ENCODE measurements around the gene MKKS.

The MKKS gene

DNA sequence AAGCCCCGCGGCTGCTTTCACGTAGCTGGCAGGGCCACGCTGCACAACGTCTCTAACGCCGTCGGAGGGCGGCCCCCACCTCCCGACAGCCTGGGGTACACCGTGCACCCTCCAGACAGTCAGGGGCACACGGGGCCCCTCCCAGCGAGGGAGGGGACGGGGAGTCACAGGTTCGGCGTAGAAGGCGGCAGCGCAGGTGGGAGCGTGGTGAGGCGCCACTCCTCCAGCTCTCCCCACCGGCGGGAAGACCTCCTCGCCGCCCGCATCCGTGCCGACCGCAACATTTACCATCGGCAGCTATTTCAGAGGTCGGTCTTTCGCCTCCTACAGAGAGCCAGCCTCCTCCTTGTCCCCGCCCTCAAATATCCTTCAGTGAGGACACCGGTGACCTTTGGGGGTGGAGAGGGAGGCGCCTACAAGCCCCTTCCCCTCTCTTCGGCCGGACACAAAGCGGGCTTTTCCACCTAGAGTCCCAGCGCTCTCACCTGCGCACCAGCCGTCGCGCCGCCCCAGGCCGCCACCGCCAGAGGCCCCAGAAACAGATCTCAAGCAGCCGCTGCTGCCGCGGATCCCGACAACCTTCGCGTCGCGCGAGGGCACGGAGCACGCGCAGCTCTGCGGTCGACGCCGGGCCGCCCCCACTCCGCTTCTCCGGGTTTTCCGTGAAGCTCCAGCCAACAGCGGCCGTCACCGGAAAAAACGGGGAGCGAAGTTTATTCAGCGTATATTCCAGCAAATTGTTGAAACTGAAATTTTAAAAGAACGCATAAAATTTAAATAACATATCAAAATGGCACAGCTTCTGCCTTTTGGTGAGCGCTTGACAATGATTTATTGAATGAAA lies at the start of gene MKKS:
MKKS (minus strand) TSS at position 600 of the 844 bp plus-strand sequence. CDS start 20,708 bp downstream, outside the sequence.
- DNase-seq, result peak; percentile 89

DNA sequence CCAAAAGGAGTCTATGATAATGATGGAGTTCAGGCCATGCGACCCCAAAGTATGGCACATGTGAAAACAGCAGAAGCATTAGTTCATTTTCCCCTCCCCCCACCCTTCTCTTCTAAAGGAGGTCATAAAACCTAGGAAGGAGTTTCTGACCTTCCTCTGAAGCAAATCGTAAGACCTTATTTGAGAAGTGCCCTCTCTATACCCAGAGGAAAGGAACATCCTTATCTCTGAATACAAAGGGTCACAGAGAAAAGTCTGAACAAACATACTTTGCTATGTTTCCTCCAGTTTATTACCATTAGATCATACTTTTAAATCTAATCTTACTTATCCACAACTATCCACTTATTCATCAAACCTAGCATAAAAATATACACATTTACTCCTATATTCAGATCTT lies 49.7 kb upstream of the MKKS start:
- DNase-seq, result no peak

DNA sequence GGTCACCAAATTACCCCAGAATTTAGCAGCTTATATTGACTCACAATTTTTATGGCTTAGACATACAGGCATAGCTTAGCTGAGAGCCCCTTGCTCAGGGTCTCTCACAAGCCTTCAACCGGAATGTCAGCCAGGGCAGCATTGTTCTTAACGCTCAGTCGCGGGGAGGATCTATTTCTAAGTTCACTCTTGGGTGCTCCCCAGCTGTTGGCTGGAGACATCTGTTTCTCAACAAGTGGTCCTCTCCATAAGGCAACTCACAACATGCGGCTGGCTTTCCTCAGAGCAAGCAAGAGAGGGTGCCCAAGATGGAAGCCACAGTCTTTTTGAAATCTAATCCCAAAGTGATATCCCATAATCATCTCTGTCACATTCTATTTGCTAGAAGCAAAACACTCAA lies 47.7 kb upstream of the MKKS start:
- DNase-seq, result no peak

DNA sequence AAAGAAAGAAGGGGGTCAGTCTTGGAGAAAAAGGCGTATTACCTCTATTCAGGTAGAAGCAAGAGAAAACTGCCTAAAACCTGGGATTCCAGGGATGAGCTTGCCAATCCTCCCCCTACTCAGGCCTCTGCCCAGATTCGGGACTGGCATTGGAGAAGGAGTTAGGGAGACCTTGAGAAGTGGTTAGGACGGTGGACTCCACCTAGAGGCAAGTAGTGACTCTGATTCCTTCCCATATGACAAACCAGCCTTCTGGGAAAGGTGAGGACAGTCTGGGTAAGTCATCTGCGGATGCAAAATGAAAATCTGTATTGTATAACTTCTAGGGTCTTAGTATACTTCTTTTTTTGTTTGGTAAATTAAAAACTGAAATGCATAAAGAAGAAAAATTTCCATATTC lies 44.9 kb upstream of the MKKS start:
- no peak for DNase-seq

DNA sequence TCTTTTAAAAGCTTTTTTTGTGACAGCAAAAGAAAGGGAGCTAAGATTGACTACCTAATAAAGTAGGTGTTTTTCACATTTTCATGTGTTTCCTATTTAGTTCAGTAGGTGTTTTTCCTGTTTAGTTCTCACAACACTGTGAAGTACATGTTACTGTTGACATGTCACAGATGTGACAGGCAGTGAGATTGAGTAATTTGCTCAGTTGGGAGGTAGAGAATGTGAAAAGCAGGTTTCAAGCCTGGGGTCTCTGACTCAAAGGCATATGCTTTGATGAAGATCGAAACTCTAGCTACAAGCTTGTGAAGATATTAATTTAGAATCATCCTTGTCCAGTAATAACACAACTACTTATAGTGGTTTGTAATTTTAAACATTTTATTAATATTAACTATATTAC lies 44.2 kb upstream of the MKKS start:
- no peak for DNase-seq

DNA sequence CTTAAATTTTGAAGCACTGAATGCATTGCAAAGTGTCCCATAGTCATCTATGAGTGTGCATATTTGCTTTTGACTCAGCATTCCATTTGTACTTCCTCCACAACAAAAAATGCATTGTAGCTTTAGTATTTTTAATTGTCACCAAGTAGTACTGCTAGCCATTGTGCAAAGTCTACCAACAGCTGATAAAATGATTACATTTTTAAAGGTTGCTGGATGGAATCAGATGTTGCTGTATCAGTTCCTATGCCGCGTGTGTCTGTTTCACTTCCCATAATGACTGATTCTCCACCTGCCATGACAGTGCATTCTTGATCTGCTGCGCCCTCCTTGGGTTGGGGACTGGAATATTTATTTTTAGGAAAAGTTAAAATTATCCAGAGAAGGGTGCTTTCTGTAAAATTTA lies 42.3 kb upstream of the MKKS start:
- DNase-seq, result no peak

DNA sequence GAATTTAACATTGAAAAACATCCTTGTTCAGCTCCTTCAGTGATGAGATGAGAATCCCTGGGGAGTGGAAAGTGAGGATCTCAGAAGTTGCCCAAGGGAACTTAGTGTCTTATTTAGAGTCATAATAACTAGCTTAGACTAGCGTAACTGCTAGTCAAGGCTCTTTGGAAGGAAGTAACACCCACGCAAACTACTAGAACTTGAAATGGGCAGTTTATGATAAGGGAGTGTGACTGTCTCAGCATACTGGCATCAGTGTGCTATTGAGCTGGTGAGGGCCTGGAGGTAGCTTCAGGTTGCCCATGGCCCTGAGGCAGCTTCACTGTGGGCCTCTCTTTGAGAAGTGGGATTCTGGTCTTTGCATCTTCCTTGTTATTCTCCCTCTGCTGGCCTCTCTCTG lies 41.2 kb upstream of the MKKS start:
- DNase-seq, result no peak

DNA sequence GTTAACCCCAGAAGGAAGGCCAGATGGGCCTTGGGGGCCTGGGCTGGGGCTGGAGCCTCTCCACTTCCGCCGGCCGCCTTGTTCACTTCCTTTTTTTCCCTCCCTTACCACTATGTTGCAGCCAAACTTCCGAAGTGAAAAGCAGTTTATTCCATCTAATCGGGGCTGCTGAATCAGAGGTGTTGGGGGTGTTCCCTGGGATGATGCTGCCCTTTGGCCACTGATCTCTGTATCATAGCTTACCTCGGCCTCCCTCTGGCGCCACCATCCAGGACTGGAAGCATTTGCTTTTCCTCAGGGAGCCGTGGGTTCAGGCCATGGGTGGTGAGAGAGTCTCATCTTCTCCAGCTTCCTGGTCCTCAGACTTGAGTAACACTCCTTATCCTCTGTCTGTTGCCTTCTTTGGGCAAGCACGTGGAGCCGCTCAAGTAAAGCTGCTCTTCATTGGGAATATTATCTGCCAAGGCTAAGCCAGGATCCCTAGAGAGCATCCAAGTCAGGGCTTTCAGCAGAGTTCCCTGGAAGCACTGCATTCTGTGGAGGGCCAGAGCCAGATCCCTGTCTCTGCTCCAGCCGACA lies 40.7 kb upstream of the MKKS start:
- DNase-seq, result no peak

DNA sequence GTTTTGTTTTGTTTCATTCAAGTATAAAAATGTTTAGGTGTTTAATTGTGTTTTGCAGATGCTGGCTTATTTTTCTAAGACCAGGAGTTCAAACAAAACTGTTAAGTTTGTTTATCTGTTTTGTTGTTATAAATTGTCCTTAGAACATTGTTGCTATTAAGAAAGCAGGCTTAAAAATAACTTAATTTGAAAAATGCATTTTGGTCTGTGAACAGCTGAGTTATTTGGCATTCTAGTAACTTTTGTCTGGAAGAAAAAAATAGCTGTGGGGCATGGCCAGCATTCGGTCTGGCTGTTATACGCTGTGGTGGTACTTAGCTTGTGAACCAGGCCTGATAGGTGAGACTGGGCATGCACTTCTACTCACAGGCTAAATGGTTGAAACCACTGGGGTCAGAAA lies 38.8 kb upstream of the MKKS start:
- no peak for DNase-seq

DNA sequence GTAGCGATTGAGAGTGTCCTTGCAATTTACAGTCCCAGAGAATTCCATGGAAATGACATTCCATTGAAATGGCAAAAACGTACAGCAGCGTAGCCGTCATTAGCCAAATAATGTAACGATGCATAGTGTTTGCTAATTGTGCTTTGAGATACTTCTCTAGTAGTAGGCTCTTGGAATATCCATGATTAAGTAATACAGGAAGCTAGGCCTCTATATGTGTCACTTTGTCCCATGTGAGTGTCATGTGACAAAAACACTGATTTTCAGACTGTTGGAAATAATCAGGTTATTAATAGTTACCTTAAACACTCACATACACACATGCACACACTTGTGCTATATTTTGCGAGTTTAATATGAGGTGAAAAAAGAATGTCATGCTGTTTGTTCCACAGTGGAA lies 36.3 kb upstream of the MKKS start:
- no peak for DNase-seq

DNA sequence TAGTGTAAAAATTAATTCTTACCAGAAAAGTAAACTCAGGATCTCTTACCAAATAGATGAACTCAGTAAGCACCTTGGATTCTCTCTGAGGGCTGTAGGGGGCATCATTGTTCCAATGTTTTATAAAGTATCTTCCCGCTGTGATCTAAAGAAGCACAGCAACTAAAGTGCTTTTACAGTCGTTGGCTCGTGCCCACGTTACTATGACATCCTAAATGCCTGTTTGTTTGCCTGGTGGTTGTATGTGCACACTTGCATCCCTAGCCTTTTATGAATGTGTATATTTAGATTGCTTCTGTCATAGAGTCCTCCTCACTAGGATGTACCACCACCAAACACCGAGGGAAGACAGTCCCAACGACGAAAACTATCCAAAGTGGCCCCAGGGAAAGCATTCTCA lies 35.6 kb upstream of the MKKS start:
- DNase-seq, result peak; percentile 14

DNA sequence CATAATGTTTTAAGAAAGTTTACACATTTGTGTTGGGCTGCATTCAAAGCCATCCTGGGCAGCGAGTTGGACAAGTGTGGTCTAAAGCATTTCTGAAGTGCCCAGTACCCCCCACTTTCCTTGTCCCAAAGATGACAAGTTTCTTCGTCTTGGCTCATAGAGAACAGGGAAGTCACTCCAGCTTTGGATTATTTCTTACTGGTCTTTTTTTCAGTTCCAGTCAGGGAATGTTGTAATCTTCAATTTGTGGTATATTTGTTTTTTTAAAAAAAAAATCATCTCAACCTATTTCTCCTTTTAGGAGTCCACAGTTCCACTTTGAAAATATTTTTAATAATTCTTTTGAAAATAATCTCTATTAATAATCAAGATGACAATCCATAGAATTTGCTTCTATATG lies 35.0 kb upstream of the MKKS start:
- DNase-seq, result no peak

DNA sequence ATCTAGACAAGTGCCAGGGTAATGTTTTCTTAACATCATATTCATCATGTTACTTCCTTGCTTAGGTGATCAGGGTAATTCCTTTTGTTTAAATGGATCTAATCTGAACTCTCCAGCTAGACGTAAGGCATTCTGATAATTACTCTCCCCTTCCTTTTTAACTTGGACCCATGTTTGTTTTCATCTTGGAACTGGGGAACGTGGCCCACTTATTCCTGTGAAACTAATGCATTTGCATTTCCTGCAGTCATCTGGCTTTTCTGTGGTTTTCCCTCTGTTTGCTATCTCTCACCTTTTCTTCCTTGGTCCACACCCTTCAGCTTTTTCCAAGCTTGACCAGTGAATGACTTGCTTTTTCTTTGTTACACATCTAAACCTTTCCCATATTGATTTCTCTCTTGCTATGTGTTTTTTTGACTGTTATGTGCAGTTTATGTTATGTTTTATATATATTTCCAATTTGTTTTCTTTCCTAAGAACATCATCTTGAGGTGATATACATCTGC lies 34.4 kb upstream of the MKKS start:
- DNase-seq, result no peak

DNA sequence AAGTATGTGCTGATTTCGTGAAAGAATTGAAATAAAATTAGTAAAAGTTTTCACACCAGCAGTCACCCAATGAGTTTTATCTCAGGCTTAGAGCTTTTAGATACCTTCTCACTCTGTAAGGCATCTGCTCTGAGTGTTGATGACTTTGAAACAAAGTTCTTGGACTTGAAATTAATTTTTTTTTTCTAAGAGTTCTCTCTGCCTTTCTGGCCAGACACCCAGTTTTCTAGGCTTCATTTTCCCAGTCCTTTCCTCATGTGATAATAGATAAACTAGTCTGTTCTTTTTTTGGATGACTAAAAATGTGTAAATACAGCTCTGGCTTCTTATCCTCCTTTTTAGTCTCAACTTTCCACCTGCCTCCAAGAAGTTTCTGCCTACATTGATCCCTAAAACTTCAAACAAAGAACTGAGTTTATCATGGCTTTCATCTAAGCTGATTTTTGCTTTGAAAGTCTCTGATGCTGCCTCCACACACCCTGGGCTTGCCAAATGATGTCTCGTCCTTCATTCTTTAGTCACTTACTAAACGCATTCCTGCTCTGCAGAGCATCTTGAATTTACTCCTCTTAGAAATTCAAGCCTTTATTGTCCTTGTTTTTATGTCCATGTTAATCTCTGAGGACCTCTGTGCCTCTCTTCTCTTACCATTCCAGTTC lies 33.8 kb upstream of the MKKS start:
- DNase-seq, result no peak

DNA sequence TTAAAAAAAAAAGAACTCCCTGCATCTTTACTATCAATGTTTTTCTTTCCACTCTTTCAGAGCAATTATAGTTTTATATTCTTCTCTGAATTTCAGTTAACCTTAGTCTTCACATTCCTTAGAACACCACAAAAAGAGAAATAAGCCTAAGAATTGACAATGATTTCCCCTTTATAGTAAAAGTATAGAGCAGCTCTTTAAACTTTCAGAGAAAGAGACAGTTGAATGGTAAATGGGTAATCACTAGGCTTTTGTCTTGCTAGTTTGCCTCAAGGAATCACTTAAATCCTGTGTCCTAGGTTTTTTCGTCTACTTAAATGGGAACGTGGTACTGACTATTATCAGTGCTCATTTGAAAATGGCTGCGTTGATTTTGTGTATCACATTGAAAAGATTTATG lies 32.8 kb upstream of the MKKS start:
- no peak for DNase-seq

DNA sequence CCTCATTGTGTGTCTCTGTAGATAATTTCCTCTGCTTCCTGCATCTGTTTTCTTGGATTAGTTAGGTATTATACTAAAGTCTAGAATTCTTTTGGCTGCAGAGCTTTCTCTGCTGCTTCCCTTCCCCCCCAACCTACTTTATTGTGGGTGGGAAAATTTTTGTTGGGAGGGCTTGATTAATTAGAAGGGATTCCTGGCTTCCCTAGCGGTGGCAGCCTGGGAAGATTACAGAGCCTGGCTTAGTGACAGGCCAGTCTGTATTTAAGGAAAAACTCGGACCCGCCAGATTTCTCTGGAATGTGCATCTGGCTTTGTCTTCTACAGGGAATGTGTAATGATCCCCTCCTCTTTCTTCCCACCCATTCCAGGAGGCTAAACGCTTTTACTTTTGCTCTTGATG lies 32.3 kb upstream of the MKKS start:
- no peak for DNase-seq

DNA sequence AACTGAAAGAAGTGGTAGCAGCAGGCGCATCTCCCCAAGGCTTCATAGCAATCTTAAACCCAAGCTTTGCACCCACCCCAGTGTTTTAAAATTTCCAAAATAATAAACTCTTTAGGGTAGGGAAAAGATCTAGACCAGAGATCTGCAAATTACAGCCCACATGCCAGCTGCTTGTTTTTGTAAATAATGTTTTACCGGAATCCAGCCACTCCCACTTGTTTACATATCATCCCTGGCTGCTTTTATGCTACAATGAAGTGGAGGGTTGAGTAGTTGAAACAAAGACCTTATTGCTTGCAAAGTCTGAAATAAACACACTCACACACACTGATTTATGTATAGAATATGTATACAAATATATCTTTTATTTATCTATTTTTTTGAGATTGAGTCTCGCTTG lies 31.1 kb upstream of the MKKS start:
- DNase-seq, result no peak

DNA sequence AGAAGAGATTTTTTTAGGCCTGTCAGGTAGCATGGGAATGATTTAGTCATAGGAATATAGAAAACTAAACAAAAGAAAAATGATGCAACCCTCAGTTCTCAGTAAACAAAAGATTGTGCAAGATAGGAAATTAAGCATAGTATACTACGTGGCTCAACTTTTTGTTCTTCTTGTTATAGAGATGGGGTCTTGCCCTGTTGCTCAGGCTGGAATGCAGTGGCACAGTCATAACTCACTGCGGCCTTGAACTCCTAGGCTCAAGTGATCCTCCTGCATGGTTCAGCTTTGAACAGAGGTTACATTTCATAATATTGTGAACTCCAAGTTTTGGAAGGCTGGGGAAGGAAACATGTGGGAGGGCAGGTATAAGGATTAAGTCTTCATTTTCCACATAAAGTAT lies 29.6 kb upstream of the MKKS start:
- no peak for DNase-seq

DNA sequence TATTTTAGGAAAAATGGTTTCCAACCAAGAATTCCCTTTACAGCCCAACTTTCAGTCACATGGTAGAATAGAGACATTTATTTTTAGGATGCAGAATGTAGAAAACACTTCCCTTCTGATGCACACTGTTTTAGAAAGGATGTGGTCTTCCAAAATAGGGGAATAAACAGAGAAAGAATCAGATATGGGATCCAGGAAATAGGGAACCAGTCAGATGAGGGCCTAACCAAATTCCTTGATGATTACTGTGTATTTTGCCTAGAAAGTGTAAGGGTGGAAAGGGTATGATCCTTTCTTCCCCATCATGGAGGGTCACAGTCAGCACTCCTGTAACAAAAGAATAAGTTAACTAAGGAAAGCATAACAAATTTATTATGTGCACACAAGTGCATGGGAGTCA lies 28.5 kb upstream of the MKKS start:
- DNase-seq, result no peak

DNA sequence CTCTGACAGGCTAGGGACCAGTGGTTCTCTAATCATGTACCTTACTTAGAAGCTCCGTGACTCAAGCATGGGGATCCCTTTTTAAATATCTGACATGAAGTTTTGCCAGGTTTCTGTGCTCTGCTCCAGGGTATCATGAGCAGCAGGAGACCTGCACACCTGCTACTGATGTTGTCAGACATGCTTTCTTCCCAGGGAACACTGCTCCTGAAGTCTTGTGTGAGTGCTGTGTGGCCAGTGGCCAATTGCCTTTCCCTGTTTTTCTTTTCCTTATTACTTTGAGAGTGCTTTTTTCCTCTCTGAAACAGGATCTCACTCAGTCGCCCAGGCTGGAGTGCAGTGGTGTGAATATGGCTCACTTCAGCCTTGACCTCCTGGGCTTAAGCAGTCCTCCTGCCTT lies 27.5 kb upstream of the MKKS start:
- no peak for DNase-seq

DNA sequence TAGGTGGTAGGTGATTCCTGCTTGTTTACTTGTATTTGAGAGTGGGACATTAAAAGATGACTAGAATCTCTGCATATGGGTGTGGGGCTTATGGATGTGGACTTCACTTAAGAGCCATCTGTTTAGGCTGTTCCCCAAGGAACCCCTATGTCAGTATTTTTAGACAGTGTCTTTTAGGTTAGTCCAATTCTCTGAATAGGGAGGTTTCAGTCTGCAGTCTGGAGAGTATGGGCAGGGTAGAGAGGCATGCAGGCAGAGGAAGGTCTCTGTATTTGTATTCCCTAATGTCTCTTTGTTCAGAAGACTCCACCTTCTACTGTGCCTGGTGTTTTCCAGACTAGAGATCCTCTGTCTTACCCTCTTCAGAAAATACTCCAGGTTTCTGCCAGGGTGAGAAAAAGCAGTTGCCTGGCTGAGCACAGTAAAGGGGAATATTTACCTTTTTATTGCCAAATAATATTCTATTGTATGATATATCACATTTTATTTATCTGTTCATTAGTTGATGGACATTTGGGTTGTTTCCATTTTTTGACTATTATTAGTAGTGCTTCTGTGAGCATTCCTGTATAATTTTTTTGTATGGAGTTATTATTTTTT lies 20.2 kb upstream of the MKKS start:
- no peak for DNase-seq

DNA sequence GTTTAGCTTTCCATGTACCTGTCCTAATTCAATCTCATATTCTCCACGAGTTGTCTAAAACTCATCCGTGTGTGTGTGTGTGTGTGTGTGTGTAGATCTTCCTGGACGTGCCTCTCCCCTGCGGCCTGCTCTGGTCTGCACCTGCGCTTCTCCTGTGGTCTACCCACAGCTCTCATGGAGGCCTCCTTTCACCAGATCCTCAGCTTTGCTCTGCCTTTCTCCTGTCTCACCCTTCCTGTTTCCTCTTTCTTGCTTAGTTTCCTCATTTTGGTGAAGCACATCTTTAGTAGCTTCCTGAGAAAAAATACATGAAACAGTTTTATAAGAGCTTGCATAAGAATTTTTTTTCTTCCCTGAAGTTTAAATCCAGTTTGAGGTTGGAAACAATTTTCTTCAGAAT lies 19.2 kb upstream of the MKKS start:
- no peak for DNase-seq

DNA sequence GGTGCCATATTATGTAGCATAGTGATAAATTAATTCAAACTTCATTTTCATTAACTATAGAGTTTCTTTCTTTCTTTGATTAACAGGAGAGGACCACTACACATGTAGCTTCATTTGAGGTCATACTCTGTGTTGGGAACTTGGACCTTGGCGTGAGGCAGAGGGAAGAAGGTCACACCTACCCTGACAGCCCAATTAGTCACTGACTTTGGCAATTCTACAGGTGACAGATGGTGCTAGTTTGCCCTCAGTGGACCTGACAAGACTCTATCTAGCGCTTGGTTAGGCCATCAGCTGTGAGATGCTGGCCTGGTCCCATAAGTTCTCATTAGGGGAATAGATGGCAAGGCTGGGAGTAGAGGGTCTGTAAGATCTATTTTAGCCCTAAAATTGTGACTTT lies 15.2 kb upstream of the MKKS start:
- no peak for DNase-seq

Data from stimulated activated CD4-positive, alpha-beta T cell treated with anti-CD3 and anti-CD28 coated beads, Interleukin-4, amount 100 ng/mL, for 24 hours (primary cell).